Stimulated activated CD8-positive, alpha-beta memory T cell treated with anti-CD3 and anti-CD28 coated beads, Interleukin-4, amount 100 ng/mL, for 24 hours (primary cell): ENCODE measurements around the gene KLRC1.
A peak's percentile ranks its signal among the peaks of the same experiment; 100 is the strongest.
"Not testable (repeated sequence)": the region's sequence is repeated elsewhere in the genome, so short reads cannot be mapped to it uniquely, and the experiment has no call there.

Experiments
- DNase-seq: peaks from one replicate; pipeline ENCODE4 v3.0.0-alpha.2; 2020; ENCODE audit warnings: low read depth

The KLRC1 gene

GRCh38 chr12:10453156-10453555 is at the start of gene KLRC1:
TSS of gene KLRC1 (minus strand) at chr12:10453377. CDS start at chr12:10451156, 2,221 bp downstream.
- no peak for DNase-seq

GRCh38 chr12:10501030-10501429 is 47.9 kb upstream of the KLRC1 start:
- DNase-seq: no peak

GRCh38 chr12:10498042-10498441 is 44.9 kb upstream of the KLRC1 start:
- no peak for DNase-seq

GRCh38 chr12:10497602-10498001 is 44.4 kb upstream of the KLRC1 start:
- peak; percentile 52 for DNase-seq

DNA sequence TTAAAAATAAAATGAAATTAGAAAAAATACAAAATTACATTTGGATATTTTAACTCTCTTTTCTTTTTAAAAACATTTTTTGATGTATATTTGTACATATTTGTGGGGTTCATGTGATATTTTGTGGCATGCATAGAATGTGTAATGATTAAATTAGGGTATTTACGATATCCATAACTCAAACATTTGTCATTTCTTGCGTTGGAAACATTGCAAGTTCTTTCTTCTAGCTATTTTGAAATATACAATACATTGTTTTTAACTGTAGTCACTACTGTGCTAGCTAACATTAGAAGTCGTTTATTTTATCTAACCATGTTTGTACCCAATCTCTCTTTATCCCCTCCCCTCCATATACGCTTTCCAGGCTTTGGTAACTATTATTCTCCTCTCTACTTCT is 38.6 kb upstream of the KLRC1 start:
- DNase-seq: no peak

GRCh38 chr12:10487328-10487727 is 34.2 kb upstream of the KLRC1 start:
- not testable (repeated sequence) for DNase-seq

DNA sequence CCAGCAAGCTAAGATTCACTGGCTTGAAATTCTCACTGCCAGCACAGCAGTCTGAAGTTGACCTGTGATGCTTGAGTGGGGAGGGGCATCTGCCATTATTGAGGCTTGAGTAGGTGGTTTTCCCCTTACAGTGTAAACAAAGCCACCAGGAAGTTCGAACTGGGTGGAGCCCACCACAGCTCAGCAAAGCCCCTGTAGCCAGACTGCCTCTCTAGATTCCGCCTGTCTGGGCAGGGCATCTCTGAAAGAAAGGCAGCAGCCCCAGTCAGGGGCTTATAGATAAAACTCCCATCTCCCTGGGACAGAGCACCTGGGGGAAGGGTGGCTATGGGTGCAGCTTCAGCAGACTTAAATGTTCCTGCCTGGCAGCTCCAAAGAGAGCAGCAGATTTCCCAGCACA is 28.7 kb upstream of the KLRC1 start:
- DNase-seq: not testable (repeated sequence)

DNA sequence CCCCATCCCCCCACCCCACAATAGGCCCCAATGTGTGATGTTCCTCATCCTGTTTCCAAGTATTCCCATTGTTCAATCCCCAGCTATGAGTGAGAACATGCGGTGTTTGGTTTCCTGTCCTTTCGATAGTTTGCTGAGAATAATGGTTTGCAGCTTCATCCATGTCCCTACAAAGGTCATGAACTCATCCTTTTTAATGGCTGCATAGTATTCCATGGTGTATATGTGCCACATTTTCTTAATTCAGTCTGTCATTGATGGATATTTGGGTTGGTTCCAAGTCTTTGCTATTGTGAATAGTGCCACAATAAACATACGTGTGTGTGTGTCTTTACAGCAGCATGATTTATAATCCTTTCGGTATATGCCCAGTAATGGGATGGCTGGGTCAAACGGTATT is 19.6 kb upstream of the KLRC1 start:
- not testable (repeated sequence) for DNase-seq

- no peak for DNase-seq
Observed at GRCh38 chr12:10469701-10470100, 16.5 kb upstream of the KLRC1 start.

DNA sequence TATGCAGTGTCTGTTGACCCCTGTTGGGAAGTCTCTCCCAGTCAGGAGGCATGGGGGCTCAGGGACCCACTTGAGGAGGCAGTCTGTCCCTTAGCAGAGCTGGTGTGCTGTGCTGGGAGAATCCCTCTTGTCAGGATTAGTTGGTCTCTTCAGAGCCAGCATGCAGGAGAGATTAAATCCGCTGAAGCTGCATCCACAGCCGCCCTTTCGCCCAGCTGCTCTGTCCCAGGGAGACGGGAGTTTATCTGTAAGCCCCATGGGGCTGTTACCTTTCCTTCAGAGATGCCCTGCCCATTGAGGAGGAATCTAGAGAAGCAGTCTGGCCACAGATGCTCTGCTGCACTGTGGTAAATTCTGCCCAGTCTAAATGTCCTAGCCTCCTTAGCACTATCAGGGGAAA is 13.1 kb upstream of the KLRC1 start:
- DNase-seq: no peak

DNA sequence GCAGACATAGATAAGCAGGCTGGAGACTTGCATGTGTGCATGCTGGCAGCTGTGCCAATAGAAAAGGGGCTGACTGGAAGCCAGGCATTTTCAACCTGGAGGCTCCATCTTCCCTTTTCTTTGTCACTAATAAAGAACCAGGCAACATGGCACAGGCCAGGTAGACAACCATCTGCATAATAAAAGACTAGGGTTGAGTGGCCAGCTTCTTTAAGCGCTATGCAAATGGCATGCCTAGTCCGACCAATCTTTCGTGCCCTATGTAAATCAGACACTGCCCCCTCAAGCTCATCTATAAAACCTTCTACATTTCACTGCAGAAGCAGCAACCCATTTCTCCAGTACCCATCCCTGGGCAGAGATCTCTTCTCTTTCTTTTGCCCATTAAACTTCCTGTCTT is 4.6 kb upstream of the KLRC1 start:
- DNase-seq: no peak

DNA sequence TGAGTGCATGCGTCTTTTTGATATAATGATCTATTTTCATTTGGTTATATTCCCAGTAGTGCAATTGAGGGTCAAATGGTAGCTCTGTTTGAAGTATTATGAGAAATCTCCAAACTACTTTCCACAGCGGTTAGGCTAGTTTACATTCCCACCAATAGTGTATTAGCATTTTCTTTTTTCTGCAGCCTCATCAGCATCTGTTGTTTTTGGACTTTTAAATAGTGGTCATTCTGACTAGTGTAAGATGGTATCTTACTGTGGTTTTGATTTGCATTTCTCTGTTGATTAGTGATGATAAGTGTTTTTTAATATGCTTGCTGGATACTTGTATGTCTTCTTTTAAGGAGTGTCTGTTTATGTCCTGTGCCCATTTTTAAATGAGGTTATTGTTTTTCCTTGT is 3.7 kb upstream of the KLRC1 start:
- no peak for DNase-seq

DNA sequence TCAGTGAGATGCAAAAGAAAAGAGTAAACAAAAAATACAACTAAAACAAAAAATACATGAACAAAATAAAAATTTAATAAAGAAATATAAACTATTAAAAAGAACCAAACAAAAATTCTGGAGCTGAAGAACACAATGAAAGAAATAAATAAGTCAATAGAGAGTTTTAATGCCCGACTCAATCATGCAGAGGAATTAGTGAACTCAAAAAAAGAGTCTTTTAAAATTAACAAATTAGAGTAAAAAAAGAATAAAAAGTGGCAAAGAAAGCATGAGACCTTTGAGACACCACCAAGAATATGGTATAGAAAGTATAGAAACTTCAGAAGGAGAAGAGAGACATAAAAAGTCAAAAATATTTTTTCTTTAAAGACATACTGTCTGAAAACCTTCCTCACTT is 2.6 kb upstream of the KLRC1 start:
- no peak for DNase-seq

DNA sequence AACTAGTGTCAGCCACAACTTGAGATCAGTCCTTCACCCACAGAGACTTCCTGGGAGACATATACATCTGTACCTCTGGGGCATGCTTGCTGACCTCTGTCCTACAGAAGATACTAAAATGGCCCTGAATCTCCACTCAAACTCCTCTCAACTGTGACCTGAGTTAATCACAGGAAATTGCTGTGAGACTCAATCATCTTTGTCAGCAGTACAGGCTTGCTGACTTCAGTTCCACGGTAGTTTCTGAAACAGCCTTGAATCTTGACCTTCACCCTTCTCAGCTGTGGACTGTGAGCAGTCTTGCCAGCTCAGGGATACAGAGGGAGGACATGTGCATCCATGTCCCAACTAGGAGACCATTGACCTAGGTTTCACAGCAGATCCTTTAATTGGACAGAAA is 1.4 kb upstream of the KLRC1 start:
- DNase-seq: no peak

GRCh38 chr12:10448236-10448635 is 4.9 kb downstream of the KLRC1 start:
- DNase-seq: no peak

GRCh38 chr12:10446052-10446451 is 7.1 kb downstream of the KLRC1 start:
- DNase-seq: not testable (repeated sequence)

GRCh38 chr12:10441144-10441543 is 12.0 kb downstream of the KLRC1 start:
- not testable (repeated sequence) for DNase-seq

GRCh38 chr12:10439608-10440274 is 13.4 kb downstream of the KLRC1 start:
- not testable (repeated sequence) for DNase-seq

- not testable (repeated sequence) for DNase-seq
Observed at GRCh38 chr12:10437601-10438000, 15.6 kb downstream of the KLRC1 start.

GRCh38 chr12:10435816-10436215 is 17.4 kb downstream of the KLRC1 start, which contains the start of gene KLRC2:
TSS of gene KLRC2 (minus strand) at chr12:10436010. CDS start at chr12:10435986, 24 bp downstream.
- not testable (repeated sequence) for DNase-seq

DNA sequence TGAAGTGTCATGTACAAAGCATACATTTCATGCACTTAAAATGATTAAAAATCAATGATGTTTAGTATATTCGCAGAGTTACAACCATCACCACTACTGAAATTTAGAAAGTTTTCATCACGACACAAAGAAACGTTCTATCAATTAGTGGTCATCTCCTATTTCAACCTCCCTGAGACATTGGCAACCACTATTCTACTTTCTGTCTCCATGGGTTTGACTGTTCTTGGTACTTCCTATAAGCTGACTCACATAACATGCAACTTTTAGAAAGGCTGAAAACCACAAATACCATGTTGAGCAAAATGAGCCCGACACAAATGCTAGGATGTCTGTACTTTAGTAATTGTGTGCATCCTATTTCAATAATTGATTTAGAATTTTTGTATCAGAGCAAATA is 22.6 kb downstream of the KLRC1 start:
- DNase-seq: not testable (repeated sequence)

DNA sequence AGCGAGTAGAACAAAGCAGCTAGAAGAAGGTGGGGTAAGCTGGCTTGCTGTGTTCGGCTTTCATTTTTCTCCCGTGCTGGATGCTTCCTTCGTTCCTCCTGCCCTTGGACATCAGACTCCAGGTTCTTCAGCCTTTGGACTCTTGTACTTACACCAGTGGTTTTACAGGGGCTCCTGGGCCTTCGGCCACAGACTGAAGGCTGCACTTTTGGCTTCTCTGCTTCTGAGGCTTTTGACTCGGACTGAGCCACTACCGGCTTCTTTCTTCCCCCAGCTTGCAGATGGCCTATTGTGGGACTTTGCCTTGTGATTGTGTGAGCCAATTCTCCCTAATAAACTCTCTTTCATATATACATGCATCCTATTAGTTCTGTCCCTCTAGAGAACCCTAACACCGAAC is 27.2 kb downstream of the KLRC1 start:
- DNase-seq: not testable (repeated sequence)

DNA sequence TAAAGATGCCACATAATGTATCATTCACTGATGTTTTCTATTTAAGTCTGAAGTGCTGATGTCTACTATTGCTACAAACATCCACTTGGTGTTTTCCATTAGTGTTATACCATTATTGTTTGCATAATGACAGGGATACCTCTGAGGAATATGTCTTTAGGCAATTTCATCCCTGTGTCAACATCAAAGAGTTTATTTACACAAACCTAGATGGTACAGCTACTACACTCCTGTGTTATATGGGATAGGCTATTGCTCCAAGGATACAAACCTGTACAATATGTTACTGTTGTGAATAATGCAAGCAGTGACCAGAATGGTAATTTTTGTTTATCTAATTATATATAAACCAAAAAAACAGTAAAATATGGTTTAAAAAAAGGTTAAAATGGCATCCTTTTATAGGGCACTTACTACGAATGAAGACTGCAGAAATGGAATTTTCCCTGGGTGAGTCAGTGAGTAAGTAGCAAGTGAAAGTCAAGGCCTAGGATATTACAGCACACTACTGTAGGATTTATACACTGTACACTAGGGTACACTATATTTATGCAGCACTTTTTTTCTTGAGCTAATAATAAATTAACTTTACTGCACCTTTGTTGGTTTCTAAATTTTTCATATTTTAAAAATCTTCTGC is 28.8 kb downstream of the KLRC1 start:
- DNase-seq: not testable (repeated sequence)

- DNase-seq: not testable (repeated sequence)
Observed at GRCh38 chr12:10422159-10422558, 31.0 kb downstream of the KLRC1 start.
